IPS-18c (cell line): ENCODE data around the gene MIF4GD.
A peak's percentile ranks its signal among the peaks of the same experiment; 100 is the strongest.
"Not testable (repeated sequence)": the region's sequence is repeated elsewhere in the genome, so short reads cannot be mapped to it uniquely, and the experiment has no call there.

Experiments used
- H3K4me3 ChIP-seq: 2 replicates; pipeline ENCODE4 v1.7.0; 2013; ENCODE audit warnings: low read depth, mild to moderate bottlenecking, low read length, moderate library complexity; ENCODE audit not compliant: insufficient read depth
- H3K9me3 ChIP-seq: one replicate; pipeline ENCODE4 v1.6.1; 2013; ENCODE audit warnings: mild to moderate bottlenecking, low read length, moderate library complexity; ENCODE audit not compliant: control insufficient read depth, insufficient read depth

Gene MIF4GD

DNA sequence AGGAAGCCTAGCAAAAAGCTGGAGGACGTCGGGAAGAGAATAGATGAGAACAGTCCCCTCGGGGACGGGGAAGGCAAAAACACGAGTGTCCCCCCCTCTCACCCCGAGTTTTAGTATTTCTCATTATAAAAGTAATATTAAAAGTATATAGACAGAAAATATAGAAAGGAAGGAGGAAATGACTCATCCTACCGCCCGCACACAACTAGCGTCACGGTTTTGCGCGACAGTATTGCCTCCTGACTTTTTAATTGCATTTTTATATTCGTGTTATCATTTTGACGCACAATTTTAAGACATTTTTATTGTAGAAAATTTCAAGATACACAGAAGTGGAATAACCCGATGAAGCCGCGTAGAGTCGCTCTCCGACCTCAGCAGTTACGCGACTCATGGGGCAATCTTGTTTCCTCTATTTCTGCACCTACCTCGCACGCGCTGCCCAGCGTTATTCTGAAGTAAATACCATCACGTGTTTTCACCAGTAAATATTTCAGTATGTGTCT, 18.9 kb upstream of the MIF4GD start:
- H3K9me3 ChIP-seq: no peaks in the 10 kb centered on the region
- H3K4me3 ChIP-seq: peak overlapping the region; percentile 66

DNA sequence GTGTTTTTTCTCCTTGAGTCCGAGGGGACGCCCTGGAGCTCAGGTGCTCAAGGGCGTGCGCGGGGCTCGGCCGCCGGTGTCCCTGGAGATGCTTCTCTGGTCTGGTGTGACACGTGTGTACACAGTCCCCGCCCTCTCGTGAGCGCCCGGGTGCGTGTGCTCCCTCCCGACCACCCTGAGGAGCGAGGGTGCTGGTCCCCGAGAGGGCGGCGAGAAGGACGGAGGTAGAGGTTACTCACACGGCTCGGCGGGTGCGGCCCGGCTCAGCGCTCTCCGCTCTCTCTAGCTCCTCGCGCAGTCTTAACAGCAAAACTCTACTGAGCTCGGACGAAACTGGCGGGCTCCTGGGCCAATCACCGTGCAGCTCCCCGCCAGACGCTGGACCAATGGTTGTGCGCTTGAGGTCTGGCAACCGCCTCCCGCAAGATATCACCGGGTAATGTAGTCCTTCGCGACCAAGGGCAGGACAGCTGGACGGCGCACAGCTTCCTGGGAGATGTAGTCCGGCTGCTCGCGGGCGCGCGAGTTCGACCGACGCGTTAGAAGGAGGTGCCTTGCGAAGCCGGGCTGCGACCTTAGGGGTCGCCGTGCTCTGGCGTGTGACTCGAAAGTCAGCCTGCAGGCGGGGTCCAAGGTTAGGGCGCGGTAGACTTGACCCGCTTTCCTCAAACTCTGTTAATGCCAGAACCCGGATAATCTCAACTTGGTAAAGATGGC, 18.2 kb upstream of the MIF4GD start, which contains the start of gene SLC25A19:
Gene SLC25A19, minus strand, starts transcription at position 319 of the 717 bp plus-strand sequence. CDS start 2,669 bp downstream, outside the sequence.
- Histone ChIP-seq H3K4me3 (peak within 1 kb of the TSS; percentile 73), H3K9me3 (no peaks in the 10 kb centered on the region)

DNA sequence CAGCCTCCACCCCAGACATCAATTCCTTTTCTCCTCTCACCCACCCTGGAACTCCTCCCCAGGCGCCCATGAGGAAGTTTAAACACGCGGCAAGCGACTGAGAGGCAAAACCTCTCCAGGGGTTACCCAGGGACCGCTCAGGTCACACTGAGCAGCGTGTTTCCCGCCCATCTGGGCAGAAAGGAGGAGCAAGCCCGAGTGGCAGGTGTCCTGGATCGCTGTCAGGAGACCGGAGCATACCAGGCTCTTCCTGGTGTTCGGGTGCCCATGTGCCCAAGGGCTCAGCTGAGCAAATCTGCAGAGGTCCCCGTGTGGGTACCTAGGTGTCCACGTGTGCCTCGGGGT, 17.7 kb upstream of the MIF4GD start:
- Histone ChIP-seq H3K9me3 (no peaks in the 10 kb centered on the region), H3K4me3 (peak overlapping the region; percentile 73)

DNA sequence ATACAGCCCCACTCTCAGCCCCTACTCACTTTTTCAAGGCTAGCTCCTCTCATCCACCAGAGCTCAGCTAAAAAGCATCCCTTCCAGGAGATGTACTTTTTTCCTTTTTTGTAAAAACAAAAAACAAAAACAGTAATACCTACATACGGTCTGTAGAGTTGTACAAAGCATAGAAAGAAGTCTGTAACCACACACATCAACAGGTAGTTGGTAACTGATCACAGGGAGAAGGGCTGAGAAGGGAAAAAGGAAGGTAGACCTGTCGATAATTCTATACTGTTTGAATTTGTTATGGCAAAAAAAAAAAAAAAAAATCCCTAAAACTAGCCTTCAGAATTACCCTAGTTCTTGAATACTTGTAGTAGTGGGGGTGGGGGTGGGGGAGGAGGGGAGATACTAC, 17.3 kb upstream of the MIF4GD start:
- peak overlapping the region; percentile 73 for H3K4me3 ChIP-seq

DNA sequence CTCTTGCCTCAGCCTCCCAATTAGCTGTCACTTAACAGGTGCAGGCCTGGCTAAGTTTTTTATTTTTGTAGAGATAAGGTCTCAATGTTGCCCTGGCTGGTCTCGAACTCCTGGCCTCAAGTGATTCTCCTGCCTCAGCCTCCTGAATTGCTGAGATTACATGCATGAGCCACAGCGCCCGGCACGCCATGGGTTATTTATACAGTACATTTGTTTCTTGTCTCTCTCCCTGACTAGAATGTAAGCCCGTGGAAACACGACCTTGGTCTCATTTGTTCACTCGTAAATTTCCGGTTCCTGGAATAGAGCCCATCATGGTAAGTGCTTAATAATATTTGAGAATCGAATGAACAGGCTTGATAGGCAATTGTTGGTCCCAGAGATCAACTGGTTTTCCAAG, 16.2 kb upstream of the MIF4GD start:
- Histone ChIP-seq H3K9me3 (no peaks in the 10 kb centered on the region), H3K4me3 (no peak overlapping the region)

More for the DNA sequence above, 17.3 kb upstream of the MIF4GD start:
- H3K9me3 ChIP-seq: no peaks in the 10 kb centered on the region

DNA sequence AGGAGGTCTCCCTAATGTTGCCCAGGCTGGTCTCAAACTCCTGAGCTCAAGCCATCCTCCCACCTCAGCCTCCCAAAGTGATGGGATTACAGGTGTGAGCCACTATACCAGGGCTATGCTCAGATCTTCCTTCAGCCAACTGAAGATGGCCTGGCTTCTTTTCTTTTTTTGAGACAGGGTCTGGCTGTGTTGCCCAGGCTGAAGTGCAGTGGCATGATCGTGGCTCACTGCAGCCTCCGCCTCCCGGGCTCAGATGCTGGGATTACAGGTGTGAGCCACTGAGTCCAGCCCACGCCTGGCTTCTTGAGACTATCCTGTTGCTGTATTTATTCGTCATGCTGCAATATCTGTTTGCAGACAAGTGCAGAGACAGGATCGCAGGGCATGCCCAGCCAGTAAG, 14.1 kb upstream of the MIF4GD start:
- no peaks in the 10 kb centered on the region for H3K9me3 ChIP-seq
- no peak overlapping the region for H3K4me3 ChIP-seq

DNA sequence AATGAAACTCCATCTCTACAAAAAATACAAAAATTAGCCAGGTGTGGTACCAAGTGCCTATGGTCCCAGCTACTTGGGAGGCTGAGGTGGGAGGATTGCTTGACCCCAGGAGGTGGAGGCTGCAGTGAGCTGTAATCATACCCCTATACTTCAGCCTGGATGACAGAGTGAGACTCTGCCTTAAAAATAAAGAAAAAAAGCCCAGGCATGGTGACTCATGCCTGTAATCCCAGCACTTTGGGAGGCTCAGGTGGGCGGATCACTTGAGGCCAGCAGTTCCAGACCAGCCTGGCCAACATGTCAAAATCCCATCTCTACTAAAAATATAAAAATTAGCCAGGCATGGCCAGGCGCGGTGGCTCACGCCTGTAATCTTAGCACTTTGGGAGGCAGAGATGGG, 9.2 kb upstream of the MIF4GD start:
- not testable (repeated sequence) for H3K4me3 ChIP-seq

DNA sequence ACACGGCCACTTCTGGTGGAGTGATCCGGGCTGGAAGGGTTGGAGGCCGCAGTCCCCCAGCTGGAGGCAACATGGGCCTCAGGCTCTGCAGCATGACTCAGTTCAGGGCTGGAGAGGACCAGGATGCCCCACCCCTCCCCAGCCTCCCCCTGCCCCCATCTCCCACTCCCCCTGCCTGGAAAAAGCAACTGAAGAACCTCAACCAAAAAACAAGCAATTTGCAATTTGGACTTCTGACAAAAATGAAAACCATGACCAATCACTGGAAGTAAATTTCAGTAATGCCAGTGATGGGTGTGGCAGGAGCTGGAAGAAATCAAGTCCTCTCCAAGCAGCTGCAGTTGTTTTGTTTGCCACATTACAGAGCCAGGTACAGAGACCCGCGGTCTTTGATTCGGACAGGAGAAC, 6.6 kb upstream of the MIF4GD start:
- H3K4me3 ChIP-seq: no peak overlapping the region
- no peaks in the 10 kb centered on the region for H3K9me3 ChIP-seq

More for the DNA sequence above, 9.2 kb upstream of the MIF4GD start:
- H3K9me3 ChIP-seq: not testable (repeated sequence)

DNA sequence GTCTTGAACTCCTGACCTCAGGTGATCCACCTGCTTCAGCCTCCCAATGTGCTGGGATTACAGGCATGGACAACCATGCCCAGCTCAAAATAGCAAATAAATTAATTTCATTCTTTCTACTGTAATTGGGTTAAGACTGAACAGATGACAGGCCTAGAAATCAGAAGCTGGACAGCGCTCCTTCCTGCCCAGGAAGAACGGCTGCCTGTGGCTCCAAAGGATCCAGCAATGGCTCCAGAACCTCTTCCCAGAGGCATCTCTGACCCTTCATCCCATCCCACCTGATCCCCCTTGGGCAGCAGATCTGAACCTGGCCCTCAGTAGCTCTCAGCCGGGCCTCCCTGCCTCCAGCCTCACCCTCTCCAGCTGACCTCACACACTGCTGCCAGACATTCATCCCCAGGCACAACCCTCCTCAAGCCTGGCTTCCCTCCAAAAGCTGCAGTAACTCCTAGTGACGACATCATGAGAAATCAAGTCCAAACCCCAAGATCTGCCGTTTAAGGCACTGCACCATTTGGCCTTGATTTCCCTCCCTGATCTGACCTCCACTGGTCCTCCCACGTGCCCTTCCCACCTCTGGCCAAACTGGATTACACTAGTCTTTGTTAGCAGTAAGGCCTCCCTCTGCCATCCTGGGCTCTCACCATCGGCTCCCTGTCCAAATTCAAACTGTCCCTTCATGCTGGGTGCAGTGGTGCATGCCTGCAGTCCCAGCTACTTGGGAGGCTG, 3.1 kb upstream of the MIF4GD start:
- Histone ChIP-seq H3K9me3 (no peaks in the 10 kb centered on the region), H3K4me3 (no peak overlapping the region)

DNA sequence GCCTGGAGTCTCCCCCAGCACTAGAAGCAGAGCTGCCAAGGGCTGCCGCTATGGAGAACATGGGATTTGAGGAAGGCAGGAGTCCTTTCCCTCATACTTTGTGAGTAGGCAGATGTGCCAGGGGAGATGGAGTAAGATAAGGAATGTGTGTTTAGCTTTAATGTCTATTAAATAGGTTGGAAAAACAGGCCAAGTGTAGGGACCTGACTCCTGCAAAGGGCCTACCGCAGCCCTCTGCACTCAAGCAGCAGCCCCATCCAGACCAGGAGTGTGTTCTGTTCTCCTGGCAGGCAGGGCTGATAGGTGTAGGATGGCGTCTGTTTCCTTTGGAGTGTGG, 1.8 kb upstream of the MIF4GD start:
- Histone ChIP-seq H3K9me3 (no peaks in the 10 kb centered on the region), H3K4me3 (no peak overlapping the region)

DNA sequence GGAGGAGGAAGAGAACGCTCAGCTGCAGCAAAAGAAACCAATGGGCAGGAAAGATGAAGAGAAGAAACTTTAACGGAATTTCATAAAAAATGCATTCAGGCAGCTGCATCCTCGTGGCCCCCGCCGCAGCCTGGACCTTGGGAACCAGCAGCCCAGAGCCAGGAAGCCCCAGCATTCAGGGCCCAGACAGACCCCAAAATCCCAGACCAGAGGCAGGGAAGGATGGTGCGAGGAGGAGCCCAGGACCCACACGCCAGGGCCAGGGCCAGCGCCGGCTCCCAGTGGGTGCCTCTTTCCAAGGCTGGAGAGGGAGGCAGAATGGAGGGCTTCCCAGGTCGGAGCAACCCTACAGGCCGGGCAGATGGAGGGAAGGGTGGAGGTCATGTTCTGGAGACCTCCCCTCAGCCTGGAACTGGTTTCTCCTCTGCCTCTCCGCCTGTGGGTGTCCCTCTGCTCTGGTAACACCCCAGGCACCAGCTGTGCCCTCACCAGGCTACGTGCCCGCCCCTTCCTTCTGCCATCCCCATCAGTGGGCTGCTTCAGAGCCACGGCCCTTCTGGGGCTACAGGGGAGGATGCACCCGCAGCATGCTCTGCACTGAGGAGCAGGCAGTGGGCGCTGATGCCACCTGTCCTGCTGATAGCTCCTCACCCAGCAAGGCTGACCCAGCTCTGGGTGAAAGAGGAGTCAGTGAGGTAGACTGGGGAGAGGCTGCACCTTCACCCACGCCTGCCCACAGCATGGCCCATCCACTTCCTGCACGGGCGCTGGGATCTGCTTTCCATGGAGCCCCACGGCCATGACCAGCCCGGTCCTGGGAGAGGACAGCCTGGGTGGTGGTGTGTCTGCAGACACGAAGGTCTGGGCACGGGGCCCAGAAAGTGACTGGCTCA, 1.2 kb upstream of the MIF4GD start:
- Histone ChIP-seq H3K4me3 (peak overlapping the region; percentile 91), H3K9me3 (no peaks in the 10 kb centered on the region)

DNA sequence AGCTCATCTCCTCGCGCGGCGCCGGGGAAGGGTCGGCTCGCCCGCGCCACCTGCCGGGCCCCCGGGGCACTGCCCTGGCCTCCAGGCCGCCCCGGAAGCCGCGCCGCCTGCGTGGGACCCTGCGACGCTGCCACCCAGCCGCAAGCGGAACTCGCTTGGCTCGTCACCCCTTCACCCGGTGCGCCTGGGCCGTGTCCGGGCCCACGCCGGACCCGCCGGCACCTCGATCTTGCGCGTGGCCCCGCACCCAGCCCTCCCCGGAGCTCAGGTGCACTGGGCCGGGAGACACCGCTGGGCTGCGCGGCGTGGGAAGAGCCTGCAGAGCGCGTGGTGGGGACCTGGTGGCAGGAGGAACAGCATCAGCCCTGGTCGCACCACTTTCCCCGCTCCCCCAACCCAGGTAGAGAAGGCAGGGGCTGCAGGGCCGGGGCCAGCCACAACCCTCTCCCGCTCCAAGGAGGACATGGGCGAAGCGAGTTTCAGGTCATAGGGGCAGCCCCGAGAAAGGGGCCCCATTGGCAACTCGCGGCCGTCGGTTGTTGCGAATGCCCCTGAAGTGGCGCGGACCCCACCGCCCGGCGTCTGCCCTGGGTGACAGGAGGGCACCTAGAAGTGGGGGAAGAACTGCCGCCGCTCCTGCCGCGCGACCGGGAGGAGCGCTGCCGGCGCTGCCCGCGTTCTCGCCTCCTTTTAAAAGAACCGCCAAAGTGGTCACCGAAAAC, 363 bp upstream of the MIF4GD start:
- no peaks in the 10 kb centered on the region for H3K9me3 ChIP-seq
- H3K4me3 ChIP-seq: peak overlapping the region; percentile 91

DNA sequence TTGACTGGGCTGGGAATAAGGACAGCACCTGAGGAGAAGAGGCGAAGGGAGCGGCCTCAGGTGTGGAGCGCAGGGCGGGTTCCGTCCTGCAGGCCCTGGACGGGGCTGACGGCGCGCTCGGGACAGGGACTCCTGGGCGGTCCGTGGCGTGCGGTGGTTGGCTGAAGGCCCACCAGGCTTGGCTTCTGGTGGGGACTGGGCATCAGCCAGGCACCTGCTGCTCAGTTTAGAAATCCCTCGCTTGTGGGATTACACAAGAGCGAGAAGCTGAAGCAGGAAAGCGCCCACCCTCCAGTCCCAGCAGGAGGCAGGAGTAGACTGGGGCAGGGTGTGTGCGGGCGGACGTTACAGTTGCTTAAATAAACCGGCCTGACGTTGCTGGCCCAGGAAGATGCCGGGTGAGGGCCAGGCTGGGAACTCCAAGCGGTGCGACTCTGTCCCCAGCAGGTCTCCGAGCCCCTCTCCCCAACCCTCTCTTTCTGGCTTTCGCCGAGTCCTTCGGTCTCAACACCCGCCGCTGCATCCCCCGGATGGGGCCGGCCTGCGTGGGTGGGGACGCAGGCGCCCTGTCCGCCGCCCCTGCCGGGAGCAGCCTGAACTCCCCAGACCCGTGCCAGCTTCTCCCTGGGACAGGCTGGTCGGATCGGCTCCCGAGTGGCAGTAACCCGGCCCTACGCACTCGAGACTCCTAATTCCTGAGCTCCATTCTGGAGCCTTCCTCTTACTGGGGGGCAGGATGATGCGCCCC, 639 bp downstream of the MIF4GD start:
- no peaks in the 10 kb centered on the region for H3K9me3 ChIP-seq
- peak overlapping the region; percentile 92 for H3K4me3 ChIP-seq

DNA sequence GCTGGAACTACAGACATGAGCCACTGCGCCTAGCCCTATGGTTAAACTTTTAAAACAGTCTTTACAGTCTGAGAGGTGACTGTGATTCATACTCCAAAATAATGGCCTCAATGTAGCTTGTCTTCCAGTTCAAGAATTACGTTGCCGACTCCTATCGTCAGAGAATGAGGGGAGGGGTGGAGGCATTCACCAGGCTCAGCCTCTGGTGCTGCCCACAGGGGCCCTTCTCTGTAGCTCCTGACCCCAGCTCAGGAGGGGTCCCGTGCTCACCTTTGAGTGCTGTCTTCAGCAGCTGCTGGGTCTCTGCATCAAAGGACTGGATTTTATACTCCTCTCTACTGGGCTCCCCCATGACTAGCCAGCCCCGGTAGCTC, 1.2 kb downstream of the MIF4GD start:
- Histone ChIP-seq H3K9me3 (no peaks in the 10 kb centered on the region), H3K4me3 (peak overlapping the region; percentile 92)

DNA sequence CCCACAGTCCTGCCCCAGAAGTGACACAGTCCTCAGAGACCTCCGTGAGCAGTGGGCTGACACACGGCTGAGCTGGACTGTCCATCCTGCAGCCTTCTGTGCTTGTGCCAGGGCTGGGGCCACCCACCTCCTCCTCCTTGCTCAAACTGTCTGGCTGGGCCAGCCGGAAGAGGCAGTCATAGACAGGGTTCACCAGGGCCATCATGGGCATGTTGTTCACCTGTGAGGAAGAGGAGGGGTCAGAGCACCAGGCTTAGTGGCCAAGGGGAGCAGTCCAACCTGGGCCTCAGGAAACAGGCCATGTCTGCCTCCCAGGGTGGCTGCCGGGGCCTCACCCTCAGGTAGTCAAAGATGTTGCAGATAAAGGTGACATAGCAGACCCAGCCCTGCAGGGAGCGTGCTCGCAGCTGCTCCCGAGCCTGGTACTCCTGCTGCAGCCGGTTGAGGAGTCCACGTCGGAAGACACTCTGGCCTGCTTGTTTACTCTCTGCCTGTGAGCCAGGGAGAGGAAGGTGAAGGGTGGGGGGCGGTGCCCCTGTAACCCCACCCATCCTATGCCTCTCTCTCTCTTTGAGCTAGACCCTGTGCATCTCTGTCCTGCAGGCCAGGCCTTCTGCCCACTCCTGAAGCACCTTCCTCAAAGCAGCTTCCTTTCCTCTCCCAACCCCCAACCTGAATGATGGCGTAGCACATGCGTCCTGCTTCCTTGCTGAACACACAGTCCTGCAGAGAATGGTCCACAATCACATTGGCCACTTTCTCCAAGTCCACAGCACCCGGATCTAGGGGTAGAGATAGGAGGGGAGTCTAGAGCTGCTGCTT, 3.4 kb downstream of the MIF4GD start:
- H3K9me3 ChIP-seq: no peaks in the 10 kb centered on the region

DNA sequence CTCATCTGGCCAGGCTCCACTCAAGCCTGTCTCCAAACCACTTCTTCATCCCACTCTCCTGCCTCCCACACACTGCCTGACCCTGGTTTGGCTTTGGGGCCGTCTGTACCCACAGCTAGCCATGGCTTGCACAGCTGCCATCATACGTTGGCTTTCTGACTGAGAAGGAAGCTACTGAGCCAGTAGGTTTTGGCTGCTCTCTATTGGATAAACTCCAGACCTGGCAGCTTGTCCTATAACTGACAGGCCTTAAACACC, 3.9 kb downstream of the MIF4GD start:
- H3K9me3 ChIP-seq: no peaks in the 10 kb centered on the region
- H3K4me3 ChIP-seq: no peak overlapping the region

More for the DNA sequence above, 3.4 kb downstream of the MIF4GD start:
- H3K4me3 ChIP-seq: peak overlapping the region; percentile 20; the same call in 1 of the 2 replicates
